Astrocyte (in vitro differentiated cells and primary cell): ENCODE data around the gene PRDX3. TPM values are rescaled to one million over a fixed set of nuclear protein-coding genes. Genes with fewer than 3 reads are reported as not detected.

ENCODE experiments used
- DNase-seq: peaks from one replicate; pipeline ENCODE4 v3.0.0-alpha.2; 2010; ENCODE audit warnings: low read depth
- FAIRE-seq: peaks from 2 replicates; lab custom pipeline; 2011; peaks lifted over from hg19 to GRCh38; lab: Jason Lieb, UNC
- H2AFZ ChIP-seq: 2 replicates; pipeline ENCODE4 v1.6.0; 2012; ENCODE audit warnings: low read depth, low read length, inconsistent platforms
- H3K27ac ChIP-seq: 2 replicates; pipeline ENCODE4 v1.5.1; 2011; ENCODE audit warnings: low read depth, low read length, inconsistent platforms
- H3K27me3 ChIP-seq: 2 replicates; pipeline ENCODE4 v1.6.0; 2011; ENCODE audit warnings: low read length, inconsistent platforms; ENCODE audit not compliant: insufficient read depth
- H3K36me3 ChIP-seq: 2 replicates; pipeline ENCODE4 v1.5.1; 2011; ENCODE audit warnings: low read length, inconsistent platforms; ENCODE audit not compliant: insufficient read depth
- H3K4me1 ChIP-seq: 2 replicates; pipeline ENCODE4 v1.5.1; 2011; ENCODE audit warnings: low read length, inconsistent platforms; ENCODE audit not compliant: insufficient read depth
- H3K4me2 ChIP-seq: 2 replicates; pipeline ENCODE4 v1.6.0; 2012; ENCODE audit warnings: low read length, inconsistent platforms
- H3K4me3 ChIP-seq: 2 replicates; pipeline ENCODE4 v1.5.1; 2011; ENCODE audit warnings: low read depth, mild to moderate bottlenecking, low read length, inconsistent platforms; ENCODE audit not compliant: insufficient read depth
- H3K79me2 ChIP-seq: 2 replicates; pipeline ENCODE4 v1.6.0; 2012; ENCODE audit warnings: mild to moderate bottlenecking, low read length, inconsistent platforms; ENCODE audit not compliant: insufficient read depth
- H3K9ac ChIP-seq: 2 replicates; pipeline ENCODE4 v1.6.0; 2012; ENCODE audit warnings: mild to moderate bottlenecking, low read length, inconsistent platforms
- H3K9me3 ChIP-seq: 2 replicates; pipeline ENCODE4 v1.5.1; 2012; ENCODE audit warnings: low read depth, mild to moderate bottlenecking, low read length, inconsistent platforms; ENCODE audit not compliant: insufficient read depth
- H4K20me1 ChIP-seq: 2 replicates; pipeline ENCODE4 v1.6.0; 2012; ENCODE audit warnings: low read length, inconsistent platforms; ENCODE audit not compliant: insufficient read depth
- H3K27ac Mint-ChIP-seq: one replicate; pipeline ENCODE4 v1.8.0; 2021; ENCODE audit warnings: mild to moderate bottlenecking, mixed read lengths; ENCODE audit not compliant: unreplicated experiment
- H3K27me3 Mint-ChIP-seq: one replicate; pipeline ENCODE4 v1.8.0; 2021; ENCODE audit warnings: low read depth, mixed read lengths; ENCODE audit not compliant: unreplicated experiment
- H3K36me3 Mint-ChIP-seq: one replicate; pipeline ENCODE4 v1.8.0; 2021; ENCODE audit warnings: low read depth, mixed read lengths; ENCODE audit not compliant: unreplicated experiment
- H3K4me1 Mint-ChIP-seq: one replicate; pipeline ENCODE4 v1.8.0; 2021; ENCODE audit warnings: low read depth, mixed read lengths; ENCODE audit not compliant: unreplicated experiment
- H3K4me3 Mint-ChIP-seq: one replicate; pipeline ENCODE4 v1.8.0; 2021; ENCODE audit warnings: mild to moderate bottlenecking, moderate library complexity, mixed read lengths; ENCODE audit not compliant: unreplicated experiment
- H3K9me3 Mint-ChIP-seq: one replicate; pipeline ENCODE4 v1.8.0; 2021; ENCODE audit warnings: mild to moderate bottlenecking, mixed read lengths; ENCODE audit not compliant: unreplicated experiment
- EZH2 ChIP-seq: IDR thresholded peaks from 2 replicates; pipeline ENCODE4 v1.6.1; 2012; ENCODE audit warnings: mild to moderate bottlenecking, low read length, inconsistent platforms; ENCODE audit not compliant: insufficient read depth
- total RNA-seq: library from RNA; stranded (reverse); gene quantifications from 2 replicates; pipeline ENCODE4 v1.2.1, GENCODE V29; 2021
- TF ChIP-seq, protein P1 (sequence below): IDR thresholded peaks from 2 replicates; pipeline ENCODE4 v1.5.1; 2011; ENCODE audit warnings: low read depth, mild to moderate bottlenecking, inconsistent platforms, low read length, moderate library complexity; ENCODE audit not compliant: insufficient read depth

PRDX3 gene
- total RNA-seq, 1 donor from 2014 or later, result 127 TPM

DNA sequence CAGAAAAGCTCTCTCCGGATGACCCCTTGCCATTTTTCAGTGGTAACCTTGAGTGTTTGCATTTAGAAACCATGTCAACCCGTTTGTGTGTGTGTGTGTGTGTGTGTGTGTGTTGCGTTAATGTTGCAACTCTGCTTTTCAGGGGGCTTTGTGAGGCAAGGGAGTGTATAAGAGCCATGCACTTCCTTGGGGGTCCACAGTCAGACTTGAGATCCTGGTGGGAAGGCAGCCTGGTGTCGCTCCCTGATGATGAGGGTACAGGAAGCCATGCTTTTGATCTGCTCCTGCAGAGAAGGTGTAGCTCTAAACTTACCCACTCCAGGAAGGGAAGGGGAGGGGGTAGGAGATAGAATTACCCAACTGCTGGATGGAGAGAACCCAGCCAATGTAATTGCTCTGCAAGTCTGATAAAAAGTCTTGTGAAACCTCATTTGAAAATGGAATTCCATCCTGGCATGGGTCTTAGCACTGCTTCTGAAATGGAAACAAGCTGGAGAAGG, 39.4 kb upstream of the PRDX3 start:
- TF ChIP-seq EZH2, result no peak
- TF ChIP-seq, protein P1, sequence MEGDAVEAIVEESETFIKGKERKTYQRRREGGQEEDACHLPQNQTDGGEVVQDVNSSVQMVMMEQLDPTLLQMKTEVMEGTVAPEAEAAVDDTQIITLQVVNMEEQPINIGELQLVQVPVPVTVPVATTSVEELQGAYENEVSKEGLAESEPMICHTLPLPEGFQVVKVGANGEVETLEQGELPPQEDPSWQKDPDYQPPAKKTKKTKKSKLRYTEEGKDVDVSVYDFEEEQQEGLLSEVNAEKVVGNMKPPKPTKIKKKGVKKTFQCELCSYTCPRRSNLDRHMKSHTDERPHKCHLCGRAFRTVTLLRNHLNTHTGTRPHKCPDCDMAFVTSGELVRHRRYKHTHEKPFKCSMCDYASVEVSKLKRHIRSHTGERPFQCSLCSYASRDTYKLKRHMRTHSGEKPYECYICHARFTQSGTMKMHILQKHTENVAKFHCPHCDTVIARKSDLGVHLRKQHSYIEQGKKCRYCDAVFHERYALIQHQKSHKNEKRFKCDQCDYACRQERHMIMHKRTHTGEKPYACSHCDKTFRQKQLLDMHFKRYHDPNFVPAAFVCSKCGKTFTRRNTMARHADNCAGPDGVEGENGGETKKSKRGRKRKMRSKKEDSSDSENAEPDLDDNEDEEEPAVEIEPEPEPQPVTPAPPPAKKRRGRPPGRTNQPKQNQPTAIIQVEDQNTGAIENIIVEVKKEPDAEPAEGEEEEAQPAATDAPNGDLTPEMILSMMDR, result no peak
- H3K27ac Mint-ChIP-seq, result no peak overlapping the region

DNA sequence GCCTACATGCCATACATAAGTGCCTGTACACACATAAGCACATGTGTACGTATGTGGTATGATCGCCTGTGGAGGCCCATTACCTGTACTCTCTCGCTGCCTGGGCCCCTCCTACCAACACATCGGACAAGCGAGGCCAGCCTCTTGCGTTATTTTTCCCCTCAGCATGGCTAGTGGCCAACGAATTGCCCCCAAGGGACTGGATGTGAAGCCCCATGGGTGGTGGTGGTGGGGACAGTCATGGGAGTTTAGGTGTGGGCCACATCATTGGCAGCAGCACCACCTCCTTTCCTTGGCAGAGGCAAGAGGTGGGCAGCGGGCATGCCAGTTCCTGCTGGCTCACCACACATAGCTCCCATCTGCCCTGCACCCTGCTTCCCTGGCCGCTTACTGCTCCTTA, 38.8 kb upstream of the PRDX3 start:
- Histone ChIP-seq H3K36me3 (no peaks in the 10 kb centered on the region), H3K27me3 (no peaks in the 10 kb centered on the region), H3K4me2 (no peak overlapping the region), H2AFZ (no peak overlapping the region), H3K27ac (no peak overlapping the region), H3K4me3 (no peak overlapping the region), H4K20me1 (peaks cover 26% of the 10 kb centered on the region), H3K79me2 (peaks cover 33% of the 10 kb centered on the region), H3K4me1 (peaks cover 6% of the 10 kb centered on the region), H3K9ac (no peak overlapping the region), H3K9me3 (no peaks in the 10 kb centered on the region)
- no peaks in the 10 kb centered on the region for H3K9me3 Mint-ChIP-seq
- H3K4me3 Mint-ChIP-seq, result no peak overlapping the region
- DNase-seq (no peak), FAIRE-seq (no peak)
- TF ChIP-seq EZH2, result no peak
- TF ChIP-seq, protein P1, result no peak
- peaks cover 11% of the 10 kb centered on the region for H3K4me1 Mint-ChIP-seq
- no peak overlapping the region for H3K27ac Mint-ChIP-seq
- H3K36me3 Mint-ChIP-seq, result peaks cover 2% of the 10 kb centered on the region
- no peaks in the 10 kb centered on the region for H3K27me3 Mint-ChIP-seq

More for the DNA sequence above, 39.4 kb upstream of the PRDX3 start:
- Mint-ChIP-seq H3K4me3 (no peak overlapping the region), H3K36me3 (peaks cover 2% of the 10 kb centered on the region), H3K4me1 (peaks cover 11% of the 10 kb centered on the region), H3K9me3 (no peaks in the 10 kb centered on the region), H3K27me3 (no peaks in the 10 kb centered on the region)
- DNase-seq (no peak), FAIRE-seq (no peak)
- no peak overlapping the region for H3K9ac ChIP-seq
- no peak overlapping the region for H3K4me2 ChIP-seq
- H4K20me1 ChIP-seq, result peaks cover 33% of the 10 kb centered on the region
- H3K4me3 ChIP-seq, result no peak overlapping the region
- peaks cover 33% of the 10 kb centered on the region for H3K79me2 ChIP-seq
- H2AFZ ChIP-seq, result no peak overlapping the region
- peaks cover 3% of the 10 kb centered on the region for H3K4me1 ChIP-seq
- H3K36me3 ChIP-seq, result no peaks in the 10 kb centered on the region
- no peaks in the 10 kb centered on the region for H3K9me3 ChIP-seq
- no peaks in the 10 kb centered on the region for H3K27me3 ChIP-seq
- no peak overlapping the region for H3K27ac ChIP-seq

DNA sequence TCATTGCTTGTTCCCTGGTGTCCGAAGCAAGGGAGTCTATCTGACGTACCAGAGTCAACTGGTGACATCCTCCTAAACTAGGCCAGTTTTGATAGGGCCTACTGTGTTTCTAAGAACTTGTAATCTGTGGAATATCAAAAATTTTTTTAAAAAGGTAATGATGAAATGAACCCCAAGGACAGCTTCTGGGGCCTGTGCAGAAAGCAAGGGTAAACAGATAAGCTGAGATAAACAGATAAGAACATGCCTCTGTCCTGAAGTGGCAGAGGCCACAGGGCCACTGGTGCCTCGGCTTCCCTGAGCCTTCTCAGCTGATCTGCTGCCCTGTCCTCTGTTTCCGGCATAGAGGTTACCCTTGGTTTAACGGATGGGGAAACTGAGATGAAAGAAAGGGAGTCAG, 37.5 kb upstream of the PRDX3 start:
- H3K27me3 Mint-ChIP-seq, result no peaks in the 10 kb centered on the region
- DNase-seq (no peak), FAIRE-seq (no peak)
- no peak overlapping the region for H3K27ac ChIP-seq
- H3K4me1 ChIP-seq, result peaks cover 16% of the 10 kb centered on the region
- no peak overlapping the region for H3K4me3 ChIP-seq
- TF ChIP-seq, protein P1, result no peak
- TF ChIP-seq EZH2, result no peak
- H3K4me2 ChIP-seq, result no peak overlapping the region
- no peak overlapping the region for H3K9ac ChIP-seq
- no peak overlapping the region for H2AFZ ChIP-seq
- H3K79me2 ChIP-seq, result peaks cover 38% of the 10 kb centered on the region
- no peak overlapping the region for H3K4me3 Mint-ChIP-seq
- no peaks in the 10 kb centered on the region for H3K9me3 Mint-ChIP-seq
- no peaks in the 10 kb centered on the region for H3K9me3 ChIP-seq
- peaks cover 2% of the 10 kb centered on the region for H3K36me3 Mint-ChIP-seq
- peaks cover 16% of the 10 kb centered on the region for H4K20me1 ChIP-seq
- H3K4me1 Mint-ChIP-seq, result peaks cover 14% of the 10 kb centered on the region
- H3K36me3 ChIP-seq, result no peaks in the 10 kb centered on the region
- no peaks in the 10 kb centered on the region for H3K27me3 ChIP-seq
- no peak overlapping the region for H3K27ac Mint-ChIP-seq
